GM21381 (cell line): ENCODE results near the gene KCNQ4.
A peak's percentile ranks its signal among the peaks of the same experiment; 100 is the strongest.

Experiments
- ATAC-seq: cut with Tn5 transposase; IDR thresholded peaks from one replicate; pipeline ENCODE4 v1.9.1; 2021; ENCODE audit warnings: mild to moderate bottlenecking, moderate library complexity; ENCODE audit not compliant: unreplicated experiment

KCNQ4 gene

GRCh38 chr1:40838980-40839942, 55.7 kb downstream of the KCNQ4 start:
- ATAC-seq: no peak

GRCh38 chr1:40839943-40840335, 56.4 kb downstream of the KCNQ4 start:
- ATAC-seq: no peak

GRCh38 chr1:40840526-40841323, 57.1 kb downstream of the KCNQ4 start:
- no peak for ATAC-seq

- no peak for ATAC-seq
Measured at GRCh38 chr1:40841602-40842001, 58.0 kb downstream of the KCNQ4 start.

GRCh38 chr1:40842207-40842606, 58.6 kb downstream of the KCNQ4 start:
- ATAC-seq: no peak

GRCh38 chr1:40842691-40843090, 59.1 kb downstream of the KCNQ4 start:
- ATAC-seq: no peak

- ATAC-seq: no peak
Measured at GRCh38 chr1:40844079-40844478, 60.5 kb downstream of the KCNQ4 start.

GRCh38 chr1:40844887-40845878, 61.6 kb downstream of the KCNQ4 start:
- no peak for ATAC-seq

- no peak for ATAC-seq
Measured at GRCh38 chr1:40845895-40846294, 62.3 kb downstream of the KCNQ4 start.

GRCh38 chr1:40847023-40847745, 63.6 kb downstream of the KCNQ4 start:
- ATAC-seq: no peak

GRCh38 chr1:40848530-40849189, 65.1 kb downstream of the KCNQ4 start:
- ATAC-seq: no peak

GRCh38 chr1:40849801-40850592, 66.4 kb downstream of the KCNQ4 start:
- ATAC-seq: peak; percentile 67

- ATAC-seq: no peak
Measured at GRCh38 chr1:40851643-40852042, 68.1 kb downstream of the KCNQ4 start.

GRCh38 chr1:40853113-40853884, 69.7 kb downstream of the KCNQ4 start:
- ATAC-seq: no peak

GRCh38 chr1:40853885-40854170, 70.2 kb downstream of the KCNQ4 start:
- ATAC-seq: no peak

- no peak for ATAC-seq
Measured at GRCh38 chr1:40855513-40855912, 71.9 kb downstream of the KCNQ4 start.

GRCh38 chr1:40856116-40856515, 72.5 kb downstream of the KCNQ4 start:
- ATAC-seq: no peak

- no peak for ATAC-seq
Measured at GRCh38 chr1:40856656-40857302, 73.2 kb downstream of the KCNQ4 start.
